Lung (tissue), 12 donors: ENCODE results near the gene SOX6. TPM values are rescaled to one million over a fixed set of nuclear protein-coding genes. Genes with fewer than 3 reads are reported as not detected.

Experiments used
- ATAC-seq: fragments of 200-7000 bp; cut with Tn5 transposase; one replicate; pipeline ENCODE4 v1.9.1; 2020; ENCODE audit warnings: moderate number of reproducible peaks; ENCODE audit not compliant: insufficient read depth, low FRiP score
- DNase-seq, 3 donors: peaks; one replicate each; pipeline ENCODE4 v3.0.0-alpha.2; 2013 to 2017
- H3K27ac ChIP-seq, 2 donors: one replicate each; pipeline ENCODE4 v1.5.1; 2013; ENCODE audit warnings: mild to moderate bottlenecking in 2 of 2, moderate library complexity in 2 of 2, control low read depth in 1 of 2, inconsistent platforms in 1 of 2, low read depth in 1 of 2, low read length in 1 of 2
- H3K27me3 ChIP-seq, 3 donors: one replicate each; pipeline ENCODE4 v1.5.1; 2013; ENCODE audit warnings: low read length in 2 of 3; ENCODE audit not compliant: control insufficient read depth in 3 of 3, insufficient read depth in 3 of 3
- H3K36me3 ChIP-seq, 4 donors: one replicate each; pipeline ENCODE4 v1.5.1; 2013; ENCODE audit warnings: low read length in 4 of 4, mild to moderate bottlenecking in 1 of 4, moderate library complexity in 1 of 4; ENCODE audit not compliant: control insufficient read depth in 4 of 4, insufficient read depth in 4 of 4
- H3K4me1 ChIP-seq, 5 donors: one replicate each; pipeline ENCODE4 v1.5.1; 2013; ENCODE audit warnings: low read length in 5 of 5, mild to moderate bottlenecking in 2 of 5, moderate library complexity in 1 of 5; ENCODE audit not compliant: control insufficient read depth in 5 of 5, insufficient read depth in 5 of 5
- H3K4me3 ChIP-seq: one replicate; pipeline ENCODE4 v1.5.1; 2013; ENCODE audit warnings: mild to moderate bottlenecking, control low read depth, moderate library complexity
- H3K9ac ChIP-seq, 2 donors: one replicate each; pipeline ENCODE4 v1.5.1; 2013; ENCODE audit warnings: low read length in 2 of 2, control low read depth in 1 of 2; ENCODE audit not compliant: insufficient read depth in 1 of 2
- H3K9me3 ChIP-seq, 4 donors: one replicate each; pipeline ENCODE4 v1.5.1; 2013; ENCODE audit warnings: low read length in 3 of 4, mild to moderate bottlenecking in 1 of 4, moderate library complexity in 1 of 4; ENCODE audit not compliant: control insufficient read depth in 4 of 4, insufficient read depth in 3 of 4
- WGBS, 2 donors: extraction: QIAGEN DNeasy Blood & Tissue Kit; methylation state at CpG; one replicate each; pipeline ENCODE4 v1.1.7; 2013; 5-methylcytosine and 5-hydroxymethylcytosine counted together
- polyA plus RNA-seq, 2 donors: library from polyadenylated mRNA; stranded (reverse); fragments of 200-250 nt; gene quantifications; one replicate each; pipeline ENCODE4 v1.2.1, GENCODE V29; 2013
- total RNA-seq, 2 donors: library from RNA; depleted of rRNA in 1 of 2; stranded (reverse); fragments of >200 nt in 1 of 2; gene quantifications; one replicate each; pipeline ENCODE4 v1.2.1, GENCODE V29; 2014 to 2021
- TF ChIP-seq, protein P1 (sequence below): IDR thresholded peaks from 2 replicates; pipeline ENCODE4 v1.5.1; 2012; ENCODE audit warnings: mild to moderate bottlenecking; ENCODE audit errors: control extremely low read depth, extremely low read depth
- donor health status: control.
- donor health status: control.
- donor health status: Bipolar disorder and iron deficiency.
- donor health status: healthy.
- donor health status: DM: yes; HTN: yes; CAD: no.

The SOX6 gene
- total and polyA plus RNA-seq, 4 donors, result 0.58 to 31.7 (median 7.4) TPM

DNA sequence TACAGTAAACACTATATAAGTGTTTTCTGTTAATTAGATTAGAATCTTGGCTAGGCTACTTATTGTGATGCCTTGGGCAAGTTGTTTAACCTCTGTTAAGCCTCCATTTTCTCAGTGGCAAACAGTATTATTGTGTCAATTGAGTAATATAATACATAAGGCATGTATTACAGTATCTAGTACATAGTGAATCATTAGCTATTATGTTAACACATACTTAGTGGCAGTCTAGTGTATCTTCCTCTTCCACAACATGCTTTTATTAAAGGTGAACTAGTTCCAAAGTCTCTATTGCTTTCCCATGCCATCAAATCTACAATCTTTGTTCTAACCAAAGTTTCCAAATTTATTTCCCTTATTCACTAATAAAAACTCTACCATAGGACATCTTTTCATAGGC lies 200.9 kb downstream of the SOX6 start:
- Histone ChIP-seq H3K27me3 (no peaks in the 10 kb centered on the region), H3K36me3 (no peaks in the 10 kb centered on the region), H3K9ac (no peak overlapping the region), H3K27ac (no peak overlapping the region), H3K4me1 (peaks cover 0 to 2% (median 0%) of the 10 kb centered on the region in 5 donors), H3K9me3 (no peaks in the 10 kb centered on the region), H3K4me3 (no peak overlapping the region)
- no peak for DNase-seq
- TF ChIP-seq, protein P1, sequence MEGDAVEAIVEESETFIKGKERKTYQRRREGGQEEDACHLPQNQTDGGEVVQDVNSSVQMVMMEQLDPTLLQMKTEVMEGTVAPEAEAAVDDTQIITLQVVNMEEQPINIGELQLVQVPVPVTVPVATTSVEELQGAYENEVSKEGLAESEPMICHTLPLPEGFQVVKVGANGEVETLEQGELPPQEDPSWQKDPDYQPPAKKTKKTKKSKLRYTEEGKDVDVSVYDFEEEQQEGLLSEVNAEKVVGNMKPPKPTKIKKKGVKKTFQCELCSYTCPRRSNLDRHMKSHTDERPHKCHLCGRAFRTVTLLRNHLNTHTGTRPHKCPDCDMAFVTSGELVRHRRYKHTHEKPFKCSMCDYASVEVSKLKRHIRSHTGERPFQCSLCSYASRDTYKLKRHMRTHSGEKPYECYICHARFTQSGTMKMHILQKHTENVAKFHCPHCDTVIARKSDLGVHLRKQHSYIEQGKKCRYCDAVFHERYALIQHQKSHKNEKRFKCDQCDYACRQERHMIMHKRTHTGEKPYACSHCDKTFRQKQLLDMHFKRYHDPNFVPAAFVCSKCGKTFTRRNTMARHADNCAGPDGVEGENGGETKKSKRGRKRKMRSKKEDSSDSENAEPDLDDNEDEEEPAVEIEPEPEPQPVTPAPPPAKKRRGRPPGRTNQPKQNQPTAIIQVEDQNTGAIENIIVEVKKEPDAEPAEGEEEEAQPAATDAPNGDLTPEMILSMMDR, result no peak
- no peak for ATAC-seq

DNA sequence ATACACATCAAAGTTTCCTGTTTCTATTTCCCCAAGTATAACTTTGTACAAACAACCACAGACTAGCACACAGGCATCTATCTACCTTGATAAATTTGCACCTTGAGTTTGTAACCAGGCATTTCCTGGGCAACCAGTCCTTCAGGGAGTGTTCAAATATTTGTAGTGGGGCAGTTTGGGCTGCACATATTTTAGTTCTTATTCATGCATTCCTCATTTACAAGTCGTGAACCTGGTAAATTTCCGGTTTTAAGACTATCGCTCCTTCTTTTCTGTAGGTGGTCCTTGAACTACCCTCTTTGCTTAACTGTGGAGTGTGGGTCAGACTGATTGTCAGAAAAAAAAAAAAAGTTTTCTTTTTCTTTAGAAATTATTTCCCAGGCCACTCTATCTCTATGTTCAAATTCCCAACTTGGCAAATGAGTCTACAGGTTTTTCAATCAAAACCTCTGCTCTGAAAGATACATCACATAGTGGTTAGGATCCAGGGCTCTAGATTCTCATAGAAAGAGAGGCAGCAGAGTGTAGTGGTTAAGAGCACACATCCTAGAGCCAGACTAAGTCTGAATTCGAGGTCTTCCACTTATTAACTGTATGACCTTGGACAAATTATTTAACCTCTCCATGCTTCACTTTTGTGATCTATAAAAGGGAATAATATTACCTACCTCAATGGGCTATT lies 201.5 kb downstream of the SOX6 start:
- peaks cover 0 to 7% (median 0%) of the 10 kb centered on the region in 5 donors for H3K4me1 ChIP-seq
- no peak overlapping the region for H3K4me3 ChIP-seq
- H3K27ac ChIP-seq, result no peak overlapping the region
- ATAC-seq (peak; percentile 82), DNase-seq (peak; percentile 51 to 82 (median 67))
- TF ChIP-seq, protein P1, result no peak
- H3K9ac ChIP-seq, result no peak overlapping the region
- no peaks in the 10 kb centered on the region for H3K36me3 ChIP-seq
- no peaks in the 10 kb centered on the region for H3K27me3 ChIP-seq
- 69 to 84% methylated on average over 4 of the region's 4 CpGs for WGBS, 2 donors
- H3K9me3 ChIP-seq, result no peaks in the 10 kb centered on the region

DNA sequence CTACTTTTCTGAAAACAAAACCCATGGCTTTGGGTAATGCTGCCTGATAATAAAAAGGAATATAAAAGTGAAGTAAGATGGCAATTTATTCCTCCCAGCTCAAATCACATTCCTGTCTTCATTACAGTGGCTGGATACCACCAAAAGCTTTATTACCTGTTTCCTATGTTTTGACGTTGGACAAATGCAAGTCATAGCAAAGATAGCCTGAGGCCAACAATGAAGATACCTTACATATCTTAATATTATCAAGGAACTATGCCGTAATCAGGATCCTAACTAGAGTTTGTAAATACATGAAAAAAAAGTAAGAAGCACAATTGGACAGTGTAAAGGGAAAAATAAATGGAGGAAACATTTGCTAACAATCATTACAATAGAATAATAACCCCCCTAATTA lies 202.4 kb downstream of the SOX6 start:
- Histone ChIP-seq H3K27me3 (no peaks in the 10 kb centered on the region), H3K36me3 (no peaks in the 10 kb centered on the region), H3K9me3 (no peaks in the 10 kb centered on the region), H3K9ac (no peak overlapping the region), H3K4me1 (peaks cover 0 to 16% (median 5%) of the 10 kb centered on the region in 5 donors), H3K4me3 (no peak overlapping the region), H3K27ac (no peak overlapping the region)
- ATAC-seq, result no peak
- no peak for DNase-seq
- TF ChIP-seq, protein P1, result no peak
- WGBS, 2 donors, result 71 to 80% methylated on average over 2 of the region's 2 CpGs

DNA sequence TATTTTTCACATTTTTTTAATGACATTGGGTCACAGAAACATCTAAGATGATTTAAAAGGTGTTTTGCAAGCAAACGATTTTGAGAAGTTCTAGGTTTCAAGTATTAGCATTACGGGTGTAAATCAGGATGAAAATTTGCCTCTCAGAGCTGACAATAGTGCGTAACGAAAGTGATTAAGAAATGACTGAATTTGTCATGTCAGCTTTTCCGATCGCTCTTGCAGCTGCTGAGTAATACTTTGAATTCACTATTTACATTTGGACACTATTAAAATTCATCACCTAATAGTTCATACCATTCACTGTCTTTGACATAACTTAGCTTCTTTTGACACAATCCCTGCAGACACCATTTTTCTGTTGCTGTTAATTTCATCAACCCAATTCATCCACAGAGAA lies 205.2 kb downstream of the SOX6 start:
- H3K9me3 ChIP-seq, result no peaks in the 10 kb centered on the region
- no peak overlapping the region for H3K27ac ChIP-seq
- no peak for ATAC-seq
- DNase-seq, result no peak
- no peaks in the 10 kb centered on the region for H3K36me3 ChIP-seq
- H3K27me3 ChIP-seq, result no peaks in the 10 kb centered on the region
- H3K4me1 ChIP-seq, result peaks cover 0 to 32% (median 21%) of the 10 kb centered on the region in 5 donors
- WGBS, 2 donors, result 88 to 91% methylated on average over 6 of the region's 6 CpGs
- H3K4me3 ChIP-seq, result no peak overlapping the region
- H3K9ac ChIP-seq, result no peak overlapping the region
- TF ChIP-seq, protein P1, result no peak
